Dendritic cell treated with granulocyte-macrophage colony-stimulating factor and Interleukin-4, amounts not matched to agents 40 ng/mL and 50 ng/mL, for 4 days (primary cell): ENCODE results near the gene SMPD3.
"Not testable (repeated sequence)": the region's sequence is repeated elsewhere in the genome, so short reads cannot be mapped to it uniquely, and the experiment has no call there.

Experiments
- H3K27ac Mint-ChIP-seq: one replicate; pipeline ENCODE4 v1.8.0; 2022; ENCODE audit warnings: mild to moderate bottlenecking, mixed read lengths
- H3K27me3 Mint-ChIP-seq: one replicate; pipeline ENCODE4 v1.8.0; 2022; ENCODE audit warnings: mild to moderate bottlenecking, mixed read lengths
- H3K36me3 Mint-ChIP-seq: one replicate; pipeline ENCODE4 v1.8.0; 2022; ENCODE audit warnings: low read depth, mixed read lengths
- H3K4me1 Mint-ChIP-seq: one replicate; pipeline ENCODE4 v1.8.0; 2022; ENCODE audit warnings: low read depth, mixed read lengths
- H3K4me3 Mint-ChIP-seq: one replicate; pipeline ENCODE4 v1.8.0; 2022; ENCODE audit warnings: mild to moderate bottlenecking, moderate library complexity, mixed read lengths
- H3K9me3 Mint-ChIP-seq: one replicate; pipeline ENCODE4 v1.8.0; 2022; ENCODE audit warnings: mixed read lengths
- intact Hi-C: fragments of 100-400 bp; cut with micrococcal nuclease; formaldehyde crosslinking; loops from one replicate; pipeline ENCODE4 v1.15.0; 2022

Gene SMPD3

GRCh38 chr16:68448360-68448970 is at the start of gene SMPD3:
TSS of gene SMPD3 (minus strand) at chr16:68448508. CDS start at chr16:68372181, 76,327 bp downstream.
- Mint-ChIP-seq H3K36me3 (no peaks in the 10 kb centered on the region), H3K27me3 (peaks cover 46% of the 10 kb centered on the region), H3K4me3 (peak within 1 kb of the TSS; percentile 74), H3K4me1 (peaks cover 32% of the 10 kb centered on the region), H3K9me3 (peaks cover 8% of the 10 kb centered on the region), H3K27ac (peak within 1 kb of the TSS; percentile 42)
- intact Hi-C loops = loop anchor here (2.0 kb wide), 1 partner anchor 18 kb away; no protein-coding TSS in a partner anchor

DNA sequence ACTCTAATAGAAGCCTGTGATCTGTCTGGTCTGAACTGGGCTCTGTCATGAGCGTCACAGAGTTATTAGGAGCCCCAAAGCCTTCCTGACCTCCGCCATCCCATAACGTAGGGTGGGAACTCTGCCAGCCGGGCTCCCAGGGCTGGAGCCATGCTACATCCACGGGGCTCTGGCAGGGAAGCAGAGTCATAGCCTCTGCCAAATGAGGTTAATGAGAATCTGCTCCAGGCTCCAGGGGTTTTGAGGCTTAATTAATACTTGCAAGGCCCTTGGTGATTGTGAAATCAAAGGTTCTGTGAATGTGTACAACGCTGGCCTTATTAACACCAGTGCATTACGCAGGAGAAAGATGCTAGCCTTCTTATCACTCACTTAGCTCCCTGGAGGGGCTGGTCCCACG is 48.4 kb upstream of the SMPD3 start:
- no peak overlapping the region for H3K27ac Mint-ChIP-seq
- H3K36me3 Mint-ChIP-seq = no peaks in the 10 kb centered on the region
- no peak overlapping the region for H3K4me3 Mint-ChIP-seq
- H3K27me3 Mint-ChIP-seq = peaks cover 2% of the 10 kb centered on the region
- intact Hi-C loops = no loop called here
- H3K4me1 Mint-ChIP-seq = peaks cover 10% of the 10 kb centered on the region
- no peaks in the 10 kb centered on the region for H3K9me3 Mint-ChIP-seq

DNA sequence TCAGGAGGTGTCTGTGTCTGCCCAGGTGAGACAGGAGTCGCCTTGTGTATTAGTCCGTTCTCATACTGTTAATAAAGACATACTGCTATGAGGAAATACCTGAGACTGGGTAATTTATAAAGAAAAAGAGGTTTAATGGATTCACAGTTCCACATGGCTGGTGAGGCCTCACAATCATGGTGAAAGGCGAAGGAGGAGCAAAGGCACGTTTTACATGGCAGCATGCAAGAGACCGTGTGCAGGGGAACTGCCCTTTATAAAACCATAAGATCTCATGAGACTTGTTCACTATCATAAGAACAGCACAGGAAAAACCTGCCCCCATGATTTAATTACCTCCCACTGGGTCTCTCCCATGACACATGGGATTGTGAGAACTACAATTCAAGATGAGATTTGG is 46.0 kb upstream of the SMPD3 start:
- H3K4me3 Mint-ChIP-seq, H3K36me3 Mint-ChIP-seq, intact Hi-C loops, H3K9me3 Mint-ChIP-seq, H3K27me3 Mint-ChIP-seq, H3K27ac Mint-ChIP-seq: not testable (repeated sequence)
- peaks cover 10% of the 10 kb centered on the region for H3K4me1 Mint-ChIP-seq

DNA sequence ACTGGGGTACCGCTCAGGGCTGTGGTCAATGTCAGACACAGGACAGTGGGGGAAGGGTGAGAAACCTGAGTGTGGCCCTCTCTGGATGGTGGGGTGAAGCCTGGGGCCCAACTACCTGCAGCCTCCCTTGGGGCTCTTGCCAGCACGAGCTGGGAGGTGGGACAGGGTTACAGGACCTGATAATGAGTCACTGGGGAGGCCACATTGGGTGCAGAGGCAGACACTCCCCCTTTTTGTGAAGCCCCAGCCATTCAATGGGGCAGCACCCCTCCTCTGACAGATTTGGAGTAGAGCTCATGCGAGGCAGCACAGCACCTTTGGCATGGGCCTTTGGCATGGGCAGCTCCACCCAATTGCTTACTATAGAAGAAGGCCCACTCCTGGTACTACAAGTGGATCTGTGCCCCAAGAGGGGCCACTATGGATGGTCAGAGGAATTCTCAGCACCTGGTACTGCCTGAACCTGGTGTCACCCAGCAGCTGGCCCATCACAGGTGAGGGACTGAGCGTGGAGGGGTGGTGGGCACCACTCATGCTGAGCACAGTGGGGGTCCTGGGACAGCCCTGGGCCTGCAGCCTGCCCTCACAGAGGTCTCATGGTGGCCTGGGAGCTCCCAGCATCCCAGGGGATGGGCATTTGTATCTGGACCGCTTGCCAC is 45.2 kb upstream of the SMPD3 start:
- H3K36me3 Mint-ChIP-seq = no peaks in the 10 kb centered on the region
- intact Hi-C loops = no loop called here
- no peak overlapping the region for H3K27ac Mint-ChIP-seq
- H3K4me1 Mint-ChIP-seq = peaks cover 3% of the 10 kb centered on the region
- H3K9me3 Mint-ChIP-seq = no peaks in the 10 kb centered on the region
- H3K4me3 Mint-ChIP-seq = no peak overlapping the region
- H3K27me3 Mint-ChIP-seq = peaks cover 4% of the 10 kb centered on the region

- Mint-ChIP-seq H3K4me1 (no peaks in the 10 kb centered on the region), H3K27me3 (peaks cover 4% of the 10 kb centered on the region), H3K4me3 (no peak overlapping the region), H3K27ac (no peak overlapping the region), H3K9me3 (no peaks in the 10 kb centered on the region), H3K36me3 (no peaks in the 10 kb centered on the region)
- intact Hi-C loops = no loop called here
Observed at GRCh38 chr16:68492543-68493411, 44.5 kb upstream of the SMPD3 start.

DNA sequence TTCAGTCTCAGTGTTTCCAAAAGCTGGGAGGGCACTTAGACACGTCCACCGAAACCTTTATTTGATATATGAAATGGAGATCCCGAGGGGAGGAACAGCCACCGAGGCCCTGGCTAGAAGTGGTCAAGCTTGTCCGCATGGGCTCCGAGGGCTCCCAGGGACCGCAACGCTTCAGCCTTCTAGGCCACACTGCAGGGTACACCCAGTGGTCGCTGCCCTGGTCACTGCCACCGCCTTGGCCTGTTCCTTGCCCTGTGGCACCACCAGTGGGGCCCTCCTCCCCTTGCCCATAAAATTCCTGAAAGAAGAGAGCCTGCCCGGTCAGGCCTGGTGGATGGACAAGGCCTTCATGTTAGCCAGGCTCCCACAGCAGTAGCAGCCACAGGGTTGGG is 43.8 kb upstream of the SMPD3 start:
- H3K27ac Mint-ChIP-seq = no peak overlapping the region
- intact Hi-C loops = no loop called here
- peaks cover 4% of the 10 kb centered on the region for H3K27me3 Mint-ChIP-seq
- no peak overlapping the region for H3K4me3 Mint-ChIP-seq
- H3K4me1 Mint-ChIP-seq = no peaks in the 10 kb centered on the region
- no peaks in the 10 kb centered on the region for H3K36me3 Mint-ChIP-seq
- no peaks in the 10 kb centered on the region for H3K9me3 Mint-ChIP-seq

DNA sequence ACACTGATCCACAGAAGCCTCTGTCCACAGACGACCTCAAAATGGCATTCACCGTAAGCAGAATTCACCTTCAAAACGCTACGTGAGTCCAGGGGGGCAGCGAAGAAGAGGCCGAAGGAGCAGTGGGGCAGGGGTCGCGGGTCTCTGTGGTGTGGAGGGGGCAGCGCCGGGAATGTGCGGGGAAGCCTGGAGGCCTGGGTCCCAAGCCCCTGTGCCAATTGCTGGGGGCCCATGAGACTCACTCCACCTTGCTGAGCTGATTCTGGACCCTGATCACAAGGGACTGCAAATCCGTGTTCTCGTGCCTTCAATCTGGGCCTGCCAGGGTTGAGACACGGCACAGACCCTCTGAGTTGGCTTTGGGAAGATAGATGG is 43.3 kb upstream of the SMPD3 start:
- Mint-ChIP-seq H3K36me3 (no peaks in the 10 kb centered on the region), H3K4me1 (no peaks in the 10 kb centered on the region), H3K27me3 (peaks cover 4% of the 10 kb centered on the region), H3K27ac (no peak overlapping the region), H3K9me3 (no peaks in the 10 kb centered on the region), H3K4me3 (no peak overlapping the region)
- intact Hi-C loops = no loop called here

- no peak overlapping the region for H3K27ac Mint-ChIP-seq
- H3K36me3 Mint-ChIP-seq = no peaks in the 10 kb centered on the region
- intact Hi-C loops = no loop called here
- no peaks in the 10 kb centered on the region for H3K9me3 Mint-ChIP-seq
- H3K27me3 Mint-ChIP-seq = peaks cover 4% of the 10 kb centered on the region
- H3K4me3 Mint-ChIP-seq = no peak overlapping the region
- H3K4me1 Mint-ChIP-seq = no peaks in the 10 kb centered on the region
Observed at GRCh38 chr16:68490829-68491575, 42.7 kb upstream of the SMPD3 start.

DNA sequence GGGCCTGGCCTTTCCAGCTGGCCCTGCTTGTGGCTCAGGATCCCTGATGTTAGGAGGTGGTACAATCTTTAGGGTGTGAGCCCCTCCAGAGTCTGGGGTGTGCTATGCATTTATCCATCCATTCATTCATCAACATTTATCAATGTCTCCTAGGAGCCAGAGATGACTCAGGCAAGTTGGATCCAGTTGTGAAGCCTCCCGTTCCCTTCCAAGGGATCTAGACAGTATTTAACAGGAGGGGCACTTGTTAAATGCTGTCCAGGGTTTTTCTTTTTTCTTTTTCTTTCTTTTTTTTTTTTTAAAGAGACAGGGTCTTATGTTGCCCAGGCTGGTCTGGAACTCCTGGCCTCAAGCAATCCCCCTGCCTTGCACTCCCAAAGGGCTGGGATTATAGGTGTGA is 42.0 kb upstream of the SMPD3 start:
- Mint-ChIP-seq H3K9me3 (no peaks in the 10 kb centered on the region), H3K27ac (no peak overlapping the region), H3K36me3 (no peaks in the 10 kb centered on the region), H3K27me3 (peaks cover 2% of the 10 kb centered on the region), H3K4me3 (no peak overlapping the region), H3K4me1 (no peaks in the 10 kb centered on the region)
- intact Hi-C loops = no loop called here

DNA sequence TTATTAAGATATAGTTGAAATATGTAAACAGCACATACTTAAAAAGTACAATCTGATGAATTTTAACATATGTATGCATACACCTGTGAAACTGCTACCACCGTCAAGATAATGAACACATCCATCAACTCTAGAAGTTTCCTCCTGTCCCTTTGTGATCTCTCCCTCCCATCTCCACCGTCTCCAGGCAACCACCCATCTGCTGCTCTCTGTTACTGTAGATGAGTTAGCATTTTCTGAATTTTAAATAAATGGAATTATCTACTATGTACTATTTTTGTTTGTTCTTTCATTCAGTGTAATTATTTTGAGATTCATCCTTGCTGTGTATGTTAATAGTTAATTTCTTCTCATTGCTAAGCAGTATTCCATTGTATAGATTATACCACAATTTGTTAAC is 40.2 kb upstream of the SMPD3 start:
- H3K4me3 Mint-ChIP-seq = no peak overlapping the region
- H3K36me3 Mint-ChIP-seq = no peaks in the 10 kb centered on the region
- H3K27ac Mint-ChIP-seq = no peak overlapping the region
- no peaks in the 10 kb centered on the region for H3K9me3 Mint-ChIP-seq
- peaks cover 7% of the 10 kb centered on the region for H3K4me1 Mint-ChIP-seq
- peaks cover 2% of the 10 kb centered on the region for H3K27me3 Mint-ChIP-seq
- intact Hi-C loops = no loop called here

GRCh38 chr16:68487669-68488068 is 39.4 kb upstream of the SMPD3 start:
- peaks cover 7% of the 10 kb centered on the region for H3K4me1 Mint-ChIP-seq
- no peaks in the 10 kb centered on the region for H3K9me3 Mint-ChIP-seq
- no peaks in the 10 kb centered on the region for H3K36me3 Mint-ChIP-seq
- no peak overlapping the region for H3K27ac Mint-ChIP-seq
- peaks cover 2% of the 10 kb centered on the region for H3K27me3 Mint-ChIP-seq
- no peak overlapping the region for H3K4me3 Mint-ChIP-seq
- intact Hi-C loops = no loop called here

GRCh38 chr16:68487203-68487514 is 38.9 kb upstream of the SMPD3 start:
- Mint-ChIP-seq H3K27ac (no peak overlapping the region), H3K9me3 (no peaks in the 10 kb centered on the region), H3K4me1 (peaks cover 12% of the 10 kb centered on the region), H3K36me3 (no peaks in the 10 kb centered on the region), H3K27me3 (peaks cover 2% of the 10 kb centered on the region), H3K4me3 (no peak overlapping the region)
- intact Hi-C loops = no loop called here

DNA sequence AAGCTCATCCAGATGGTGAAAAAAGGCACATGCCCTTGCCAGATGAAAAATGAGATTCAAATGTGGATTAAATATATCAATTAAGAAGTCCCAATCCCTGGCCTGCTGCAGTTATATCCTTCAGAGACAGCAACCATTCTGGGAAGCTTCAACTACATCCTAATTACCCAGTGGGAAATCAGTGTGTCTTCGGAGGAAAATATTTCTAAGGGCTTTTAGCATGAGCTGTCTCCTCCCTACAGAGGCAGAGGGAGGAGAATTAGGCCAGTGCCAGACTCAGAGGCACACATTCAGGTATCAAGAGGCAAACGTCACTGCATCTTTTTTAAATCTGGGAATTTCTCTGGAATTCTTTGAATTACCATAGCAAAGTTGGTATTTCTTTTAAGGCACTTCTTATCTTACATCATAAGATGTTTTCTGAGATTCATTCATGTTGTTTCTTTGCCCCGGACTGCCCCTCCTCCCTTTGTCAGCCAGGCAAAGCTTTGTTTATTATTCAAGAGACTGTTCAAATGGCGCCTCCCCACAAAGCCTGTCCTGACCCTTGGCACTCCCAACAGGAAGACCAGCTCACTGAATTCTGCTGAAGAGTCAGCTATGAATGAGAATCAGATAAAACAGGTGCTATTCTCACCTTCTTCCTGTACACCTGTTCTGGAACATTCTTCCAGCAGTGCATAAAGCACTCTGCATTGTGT is 38.3 kb upstream of the SMPD3 start:
- no peak overlapping the region for H3K4me3 Mint-ChIP-seq
- intact Hi-C loops = no loop called here
- peaks cover 17% of the 10 kb centered on the region for H3K4me1 Mint-ChIP-seq
- no peak overlapping the region for H3K27ac Mint-ChIP-seq
- peaks cover 2% of the 10 kb centered on the region for H3K27me3 Mint-ChIP-seq
- no peaks in the 10 kb centered on the region for H3K9me3 Mint-ChIP-seq
- no peaks in the 10 kb centered on the region for H3K36me3 Mint-ChIP-seq
